HCT116 (cell line): ENCODE results near the gene GBF1. TPM values are rescaled to one million over a fixed set of nuclear protein-coding genes. Genes with fewer than 3 reads are reported as not detected.

Experiments
- ATAC-seq: fragments of 200-7000 bp; cut with Tn5 transposase; 2 replicates; pipeline ENCODE4 v1.9.1; 2020; ENCODE audit warnings: mild to moderate bottlenecking, moderate library complexity
- BruUV-seq: library from RNA; stranded (reverse); fragments of 400-500 nt; replicated peaks from 2 replicates; lab custom pipeline; 2021; lab: Mats Ljungman, UMichigan
- CTCF ChIA-PET: fragments of 300-600 bp; sonication (Branson Sonifier 250); formaldehyde crosslinking; loops from one replicate; lab custom pipeline; 2021; ENCODE audit warnings: antibody characterized with exemption; lab: Charles Lee
- POLR2A ChIA-PET: fragments of 300-600, 350-600 bp; sonication (Branson Sonifier 250); formaldehyde crosslinking; loops from one replicate; lab custom pipeline; 2021; ENCODE audit warnings: antibody characterized with exemption; lab: Charles Lee
- RAD21 ChIA-PET, 2 experiments: fragments of 300-600 bp; sonication (Branson Sonifier 250); formaldehyde crosslinking; loops; one replicate each; lab custom pipeline; 2023; ENCODE audit warnings: low total read pairs in 2 of 2; ENCODE audit not compliant: uncharacterized antibody in 2 of 2, unreplicated experiment in 2 of 2, low non-redundant PET in 1 of 2; lab: Charles Lee
- DNase-seq: peaks from one replicate; pipeline ENCODE4 v3.0.0-alpha.2; 2010; ENCODE audit warnings: low read depth, low spot score
- H2AFZ ChIP-seq: fragments of 200-600 bp; shearing (Covaris generic), sonication (generic); 2 replicates; pipeline ENCODE4 v1.6.1; 2017; ENCODE audit warnings: low read depth, mixed run types, mixed read lengths, antibody characterized with exemption, low read length; ENCODE audit not compliant: poor library complexity, severe bottlenecking
- H3K27ac ChIP-seq: 2 replicates; pipeline ENCODE4 v1.5.1; 2012; ENCODE audit warnings: low read depth, low read length
- H3K27me3 ChIP-seq: fragments of 200-600 bp; sonication (generic); 2 replicates; pipeline ENCODE4 v1.6.1; 2016; ENCODE audit warnings: mixed run types, low read length, mixed read lengths; ENCODE audit not compliant: insufficient read depth
- H3K36me3 ChIP-seq, 2 experiments: fragments of 200-500 bp in 1 of 2; fragments of 200-600 bp in 1 of 2; sonication (Bioruptor generic) in 1 of 2; sonication (generic) in 1 of 2; 2 replicates each; pipeline versions ENCODE4 v1.5.1 to v1.6.1; 2014 to 2016; ENCODE audit warnings: low read length in 2 of 2, inconsistent platforms in 1 of 2, mixed read lengths in 1 of 2, mixed run types in 1 of 2; ENCODE audit not compliant: insufficient read depth in 2 of 2, control insufficient read depth in 1 of 2
- H3K4me1 ChIP-seq, 2 experiments: fragments of 200-600 bp in 1 of 2; sonication (generic) in 1 of 2; 2 replicates each; pipeline versions ENCODE4 v1.5.1 to v1.6.1; 2012 to 2017; ENCODE audit warnings: low read length in 2 of 2, inconsistent platforms in 1 of 2, mild to moderate bottlenecking in 1 of 2, mixed read lengths in 1 of 2, mixed run types in 1 of 2, moderate library complexity in 1 of 2; ENCODE audit not compliant: insufficient read depth in 2 of 2, control insufficient read depth in 1 of 2
- H3K4me2 ChIP-seq: fragments of 200-600 bp; sonication (generic); 2 replicates; pipeline ENCODE4 v1.6.1; 2017; ENCODE audit warnings: mixed run types, low read length, mixed read lengths
- H3K4me3 ChIP-seq, 2 experiments: fragments of 200-600 bp in 1 of 2; sonication (generic) in 1 of 2; replicated peaks in 1 of 2; 2 replicates each; pipeline ENCODE4 v1.5.1; 2011 to 2016; ENCODE audit warnings: low read length in 2 of 2, control low read depth in 1 of 2, low read depth in 1 of 2, mild to moderate bottlenecking in 1 of 2, mixed read lengths in 1 of 2, mixed run types in 1 of 2
- H3K79me2 ChIP-seq: fragments of 200-600 bp; sonication (generic); 2 replicates; pipeline ENCODE4 v1.6.1; 2017; ENCODE audit warnings: mild to moderate bottlenecking, mixed run types, low read length, moderate library complexity, mixed read lengths; ENCODE audit not compliant: insufficient read depth
- H3K9ac ChIP-seq: fragments of 200-600 bp; sonication (generic); 2 replicates; pipeline ENCODE4 v1.6.1; 2016; ENCODE audit warnings: low read length, mixed read lengths
- H3K9me2 ChIP-seq: fragments of 200-600 bp; sonication (generic), shearing (Covaris generic); 2 replicates; pipeline ENCODE4 v1.6.1; 2017; ENCODE audit warnings: mixed run types, mild to moderate bottlenecking, moderate library complexity; ENCODE audit not compliant: insufficient read depth
- H3K9me3 ChIP-seq, 2 experiments: fragments of 200-500 bp in 1 of 2; fragments of 200-600 bp in 1 of 2; sonication (Bioruptor generic) in 1 of 2; sonication (generic) in 1 of 2; 2 replicates each; pipeline ENCODE4 v1.6.1; 2014 to 2017; ENCODE audit warnings: low read length in 2 of 2, mixed read lengths in 2 of 2, inconsistent platforms in 1 of 2, low read depth in 1 of 2, mild to moderate bottlenecking in 1 of 2, mixed run types in 1 of 2, moderate library complexity in 1 of 2; ENCODE audit not compliant: control insufficient read depth in 1 of 2, insufficient read depth in 1 of 2
- H4K20me1 ChIP-seq: fragments of 200-600 bp; sonication (generic), shearing (Covaris generic); 2 replicates; pipeline ENCODE4 v1.6.1; 2017; ENCODE audit warnings: mixed run types, mild to moderate bottlenecking, moderate library complexity; ENCODE audit not compliant: insufficient read depth
- ATF3 ChIP-seq: IDR thresholded peaks from 2 replicates; pipeline ENCODE4 v1.6.1; 2012
- CBX3 ChIP-seq: IDR thresholded peaks from 2 replicates; pipeline ENCODE4 v1.6.1; 2012; ENCODE audit warnings: low read depth
- CEBPB ChIP-seq: IDR thresholded peaks from 2 replicates; pipeline ENCODE4 v1.6.1; 2012; ENCODE audit warnings: low read depth
- CTCF ChIP-seq, 3 experiments: fragments of 200-600 bp in 1 of 3; sonication (generic) in 1 of 3; IDR thresholded peaks in 2 of 3; conservative IDR thresholded peaks in 1 of 3; 2 replicates each; pipeline ENCODE4 v1.5.1; 2012 to 2017; ENCODE audit warnings: low read depth in 2 of 3, low read length in 2 of 3, antibody characterized with exemption in 1 of 3, borderline replicate concordance in 1 of 3, control low read depth in 1 of 3, mild to moderate bottlenecking in 1 of 3, mixed read lengths in 1 of 3, mixed run types in 1 of 3, moderate library complexity in 1 of 3; ENCODE audit not compliant: insufficient read depth in 1 of 3
- EGR1 ChIP-seq: IDR thresholded peaks from 2 replicates; pipeline ENCODE4 v1.6.1; 2012; ENCODE audit warnings: low read depth
- ELF1 ChIP-seq: IDR thresholded peaks from 2 replicates; pipeline ENCODE4 v1.6.1; 2012; ENCODE audit warnings: low read depth, borderline replicate concordance
- EZH2 ChIP-seq: fragments of 200-600 bp; sonication (generic); IDR thresholded peaks from 2 replicates; pipeline ENCODE4 v1.6.1; 2017; ENCODE audit warnings: antibody characterized with exemption, mixed run types
- FOSL1 ChIP-seq: IDR thresholded peaks from 2 replicates; pipeline ENCODE4 v1.6.1; 2012; ENCODE audit warnings: low read depth
- JUND ChIP-seq: IDR thresholded peaks from 2 replicates; pipeline ENCODE4 v1.6.1; 2012
- MAX ChIP-seq: IDR thresholded peaks from 2 replicates; pipeline ENCODE4 v1.6.1; 2012
- POLR2AphosphoS5 ChIP-seq: IDR thresholded peaks from 2 replicates; pipeline ENCODE4 v1.6.1; 2011; ENCODE audit warnings: mild to moderate bottlenecking, low read depth, low read length, moderate library complexity
- RAD21 ChIP-seq: IDR thresholded peaks from 2 replicates; pipeline ENCODE4 v1.6.1; 2012; ENCODE audit warnings: low read depth, mild to moderate bottlenecking
- REST ChIP-seq: IDR thresholded peaks from 2 replicates; pipeline ENCODE4 v1.6.1; 2012; ENCODE audit warnings: low read depth
- SIN3A ChIP-seq: IDR thresholded peaks from 2 replicates; pipeline ENCODE4 v1.6.1; 2012; ENCODE audit warnings: low read depth
- SP1 ChIP-seq: IDR thresholded peaks from 2 replicates; pipeline ENCODE4 v1.6.1; 2012; ENCODE audit warnings: low read depth
- SRF ChIP-seq: IDR thresholded peaks from 2 replicates; pipeline ENCODE4 v1.6.1; 2012; ENCODE audit warnings: low read depth
- YY1 ChIP-seq: IDR thresholded peaks from 2 replicates; pipeline ENCODE4 v1.6.1; 2011; ENCODE audit warnings: low read length, low read depth, moderate library complexity, mild to moderate bottlenecking; ENCODE audit not compliant: insufficient replicate concordance; ENCODE audit errors: extremely low read depth
- ZBTB33 ChIP-seq: IDR thresholded peaks from 2 replicates; pipeline ENCODE4 v1.6.1; 2011; ENCODE audit warnings: mild to moderate bottlenecking, low read length, moderate library complexity; ENCODE audit not compliant: insufficient replicate concordance; ENCODE audit errors: extremely low read depth
- ZFX ChIP-seq: fragments of 450-650 bp; IDR thresholded peaks from 2 replicates; pipeline ENCODE4 v1.6.1; 2017
- ZNF274 ChIP-seq: fragments of 200-500 bp; sonication (Bioruptor generic); IDR thresholded peaks from 2 replicates; pipeline ENCODE4 v1.6.1; 2014; ENCODE audit warnings: mild to moderate bottlenecking, low read depth, low read length, inconsistent platforms
- intact Hi-C: fragments of 100-400 bp; cut with micrococcal nuclease; formaldehyde crosslinking; loops from 2 replicates; pipeline ENCODE4 v1.10.0; 2022
- total RNA-seq: library from RNA; stranded (reverse); gene quantifications from one replicate; pipeline ENCODE4 v1.2.1, GENCODE V29; 2021; ENCODE audit not compliant: unreplicated experiment

Gene GBF1
- total RNA-seq, 1 experiment from 2014 or later = 58.9 TPM

- no peak overlapping the region for H3K27ac ChIP-seq
- H3K36me3 ChIP-seq = 0 out of 4 replicates have a peak, but pooled peaks cover 0 to 4% of the 10 kb centered on the region in 2 experiments
- no peaks in the 10 kb centered on the region for H3K4me1 ChIP-seq
- ChIA-PET CTCF (no interaction called here), RAD21 (no interaction called here), POLR2A (no interaction called here)
- no peaks in the 10 kb centered on the region for H3K27me3 ChIP-seq
- peaks cover 7% of the 10 kb centered on the region; the same call in 1 of the 2 replicates for H4K20me1 ChIP-seq
- DNase-seq (no peak), ATAC-seq (no peak)
- peaks cover 69% of the 10 kb centered on the region for H3K79me2 ChIP-seq
- H3K9ac ChIP-seq = no peak overlapping the region
- no peak for TF ChIP-seq ZBTB33
- no peak for TF ChIP-seq RAD21
- TF ChIP-seq EZH2 = no peak
- TF ChIP-seq MAX = no peak
- TF ChIP-seq SP1 = no peak
- TF ChIP-seq POLR2AphosphoS5 = no peak
- no peak for TF ChIP-seq CTCF (IDR thresholded peaks at IDR 0.05 in 2 of 3, conservative IDR thresholded peaks at IDR 0.05 in 1 of 3; ENCODE audit: borderline replicate concordance in 1 of 3, insufficient read depth in 1 of 3, low read depth in 2 of 3, low read length in 2 of 3)
- TF ChIP-seq JUND = no peak
- no peak for TF ChIP-seq ZFX
- no peak for TF ChIP-seq FOSL1
- TF ChIP-seq YY1 = no peak
- no peak for TF ChIP-seq EGR1
- no peak for TF ChIP-seq CEBPB
- no peak for TF ChIP-seq SRF
- no peak for TF ChIP-seq ZNF274
- no peak for TF ChIP-seq REST
- no peak for TF ChIP-seq ELF1
- no peak for TF ChIP-seq SIN3A
- TF ChIP-seq ATF3 = no peak
- no peak for TF ChIP-seq CBX3
- intact Hi-C loops = no loop called here
- no peak overlapping the region for H3K4me3 ChIP-seq
- BruUV-seq = no TSS peak
- H3K9me3 ChIP-seq = no peaks in the 10 kb centered on the region
- no peak overlapping the region for H3K4me2 ChIP-seq
- no peak overlapping the region for H2AFZ ChIP-seq
- no peaks in the 10 kb centered on the region for H3K9me2 ChIP-seq
Observed at GRCh38 chr10:102269017-102269416, 23.7 kb downstream of the GBF1 start.
